Muscle of leg (tissue), 11 donors: Measurements from ENCODE around the gene KLF5. TPM values are rescaled to one million over a fixed set of nuclear protein-coding genes. Genes with fewer than 3 reads are reported as not detected.
"Not testable (repeated sequence)": the region's sequence is repeated elsewhere in the genome, so short reads cannot be mapped to it uniquely, and the experiment has no call there.

ENCODE experiments used
- DNase-seq: peaks from one replicate; pipeline ENCODE4 v3.0.0; 2013
- H3K27ac ChIP-seq: one replicate; pipeline ENCODE4 v1.5.1; 2013; ENCODE audit warnings: mild to moderate bottlenecking, low read length, control low read depth
- H3K27me3 ChIP-seq: one replicate; pipeline ENCODE4 v1.6.1; 2013; ENCODE audit warnings: low read length; ENCODE audit not compliant: control insufficient read depth, insufficient read depth
- H3K36me3 ChIP-seq: one replicate; pipeline ENCODE4 v1.6.1; 2013; ENCODE audit warnings: low read length; ENCODE audit not compliant: control insufficient read depth, insufficient read depth
- H3K4me1 ChIP-seq: one replicate; pipeline ENCODE4 v1.6.1; 2013; ENCODE audit warnings: low read length; ENCODE audit not compliant: control insufficient read depth, insufficient read depth
- H3K4me3 ChIP-seq: one replicate; pipeline ENCODE4 v1.5.1; 2013; ENCODE audit warnings: low read length, control low read depth
- H3K9me3 ChIP-seq: replicated peaks from 2 replicates; pipeline ENCODE4 v1.6.1; 2013; ENCODE audit warnings: low read depth, low read length; ENCODE audit not compliant: control insufficient read depth
- WGBS: methylation state at CpG from one replicate; pipeline ENCODE4 v1.1.5; 2013; ENCODE audit warnings: missing lambda C conversion rate; ENCODE audit not compliant: insufficient coverage; 5-methylcytosine and 5-hydroxymethylcytosine counted together
- polyA plus RNA-seq, 8 donors: library from polyadenylated mRNA; unstranded; fragments of 120-200 nt; gene quantifications; one replicate each; pipeline versions ENCODE4 v1.2.1 to v1.2.3, GENCODE V29; 2013; ENCODE audit warnings: inconsistent platforms in 1 of 8, low replicate concordance in 1 of 8; ENCODE audit not compliant: insufficient read length in 8 of 8, insufficient read depth in 1 of 8
- total RNA-seq: library from RNA; stranded (reverse); fragments of 120-200 nt; gene quantifications from one replicate; pipeline ENCODE4 v1.2.4, GENCODE V29; 2013

Gene KLF5
- total and polyA plus RNA-seq, 9 donors = 13.6 to 42.9 (median 32.7) TPM

DNA sequence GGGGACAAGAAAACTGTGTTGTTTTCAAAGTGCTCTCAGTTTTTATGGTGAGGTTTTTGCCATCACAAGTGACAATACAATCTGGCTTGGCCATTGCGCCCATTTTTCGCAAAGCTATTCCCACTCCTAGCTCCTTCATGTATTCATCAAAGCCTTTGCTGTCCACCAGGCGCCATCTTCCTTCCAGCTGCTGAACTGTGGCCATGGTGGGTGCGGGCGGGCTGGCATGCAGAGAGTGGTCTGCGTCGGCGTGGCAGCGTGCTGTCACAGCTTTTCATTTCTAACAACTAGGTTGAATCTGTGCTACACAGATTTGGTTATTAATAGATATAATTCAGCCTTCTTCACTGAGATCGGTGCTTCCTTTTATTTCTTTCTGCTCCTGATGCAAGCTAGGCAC is 42.0 kb downstream of the KLF5 start:
- H3K9me3 ChIP-seq, H3K4me3 ChIP-seq, DNase-seq, H3K36me3 ChIP-seq, H3K27me3 ChIP-seq, H3K27ac ChIP-seq, H3K4me1 ChIP-seq: not testable (repeated sequence)
- no CpG with 5 or more reads among the region's 10 CpGs for WGBS

DNA sequence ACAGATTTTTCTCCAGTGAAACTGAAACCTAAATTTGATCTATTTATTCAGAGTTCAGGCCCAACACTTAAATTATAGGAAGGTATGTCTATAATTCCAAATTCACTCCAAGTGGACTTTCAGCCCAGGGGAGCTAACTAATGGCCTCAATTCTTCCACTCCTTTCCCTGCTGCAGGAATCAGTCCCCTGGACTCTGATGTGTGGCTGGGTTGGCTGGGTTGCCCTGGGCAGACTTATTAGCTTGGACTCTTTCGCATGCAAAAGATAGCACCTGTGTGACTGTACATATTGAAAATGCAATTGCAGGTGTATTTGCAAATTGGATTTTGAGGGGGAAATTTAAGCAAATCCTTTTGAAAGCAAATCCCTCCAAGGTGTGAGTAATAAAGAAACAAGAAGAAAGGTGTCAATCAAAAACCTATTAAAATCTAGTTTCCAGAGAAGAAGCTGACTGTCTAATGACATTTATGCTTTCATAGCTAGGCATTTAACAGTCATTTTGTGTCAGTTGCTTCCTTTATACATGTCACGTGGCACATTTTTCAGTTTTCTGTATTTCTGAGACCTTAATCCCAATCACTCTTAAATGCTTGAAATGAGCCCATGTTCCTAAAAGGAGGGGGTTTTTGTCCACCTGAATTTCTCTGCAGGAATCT is 42.7 kb downstream of the KLF5 start:
- WGBS = 100% methylated on average over 1 of the region's 2 CpGs
- no peak for DNase-seq
- no peaks in the 10 kb centered on the region for H3K9me3 ChIP-seq
- no peaks in the 10 kb centered on the region for H3K36me3 ChIP-seq
- no peaks in the 10 kb centered on the region for H3K27me3 ChIP-seq
- no peak overlapping the region for H3K27ac ChIP-seq
- H3K4me1 ChIP-seq = no peaks in the 10 kb centered on the region
- H3K4me3 ChIP-seq = no peak overlapping the region

DNA sequence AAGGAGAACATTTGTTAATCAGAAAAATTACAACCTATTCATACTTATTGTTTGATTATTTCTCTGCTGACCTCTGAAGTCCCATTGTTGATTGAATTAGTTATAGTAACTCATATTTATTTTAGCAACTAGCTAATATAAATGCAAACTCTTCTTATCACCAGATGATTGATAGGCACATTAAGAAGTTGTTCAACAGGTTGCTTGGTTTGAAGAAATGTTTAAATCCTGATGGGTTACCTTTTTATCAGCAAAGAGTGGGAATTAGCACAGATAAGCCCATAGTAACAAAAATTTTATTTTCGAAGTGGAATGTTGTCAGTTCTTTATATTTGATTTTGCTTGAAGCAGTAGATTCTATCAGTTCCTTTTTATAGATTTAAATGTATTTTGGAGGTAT is 44.4 kb downstream of the KLF5 start:
- no peak for DNase-seq
- Histone ChIP-seq H3K4me1 (no peaks in the 10 kb centered on the region), H3K27me3 (no peaks in the 10 kb centered on the region), H3K27ac (no peak overlapping the region), H3K9me3 (no peaks in the 10 kb centered on the region), H3K4me3 (no peak overlapping the region), H3K36me3 (no peaks in the 10 kb centered on the region)
- WGBS = no CpG with 5 or more reads among the region's 1 CpG

DNA sequence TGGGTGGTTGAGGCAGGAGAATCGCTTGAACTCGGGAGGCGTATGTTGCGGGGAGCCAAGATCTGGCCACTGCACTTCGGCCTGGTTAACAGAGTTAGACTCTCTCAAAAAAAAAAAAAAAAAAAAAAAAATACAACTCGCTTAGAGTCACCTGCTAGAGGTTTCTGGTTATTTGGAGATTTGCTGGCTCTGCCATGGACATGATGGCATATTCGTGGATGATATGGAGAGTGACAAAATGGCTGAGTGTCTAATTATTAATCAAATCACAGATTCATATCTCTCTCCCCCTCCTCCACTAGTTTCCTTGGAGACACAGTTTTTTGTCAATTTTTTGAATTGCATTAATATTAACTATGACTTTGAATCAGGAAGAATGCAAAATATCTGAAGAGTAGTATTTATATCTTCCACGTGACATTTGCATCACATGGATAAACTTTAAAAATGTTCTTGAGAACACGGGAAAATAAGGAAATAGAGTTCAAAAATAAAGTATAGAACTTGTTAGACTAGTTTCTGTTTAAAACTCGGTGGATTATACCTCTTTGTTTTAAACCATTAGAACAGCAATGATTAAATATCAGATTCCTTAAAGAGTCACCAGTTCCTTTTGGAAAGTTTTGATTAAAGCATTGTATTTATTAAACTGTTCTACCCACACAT is 47.8 kb downstream of the KLF5 start:
- H3K27me3 ChIP-seq = no peaks in the 10 kb centered on the region
- H3K9me3 ChIP-seq = no peaks in the 10 kb centered on the region
- H3K36me3 ChIP-seq = no peaks in the 10 kb centered on the region
- WGBS = no CpG with 5 or more reads among the region's 10 CpGs
- H3K27ac ChIP-seq = no peak overlapping the region
- no peak overlapping the region for H3K4me3 ChIP-seq
- DNase-seq = no peak
- no peaks in the 10 kb centered on the region for H3K4me1 ChIP-seq

DNA sequence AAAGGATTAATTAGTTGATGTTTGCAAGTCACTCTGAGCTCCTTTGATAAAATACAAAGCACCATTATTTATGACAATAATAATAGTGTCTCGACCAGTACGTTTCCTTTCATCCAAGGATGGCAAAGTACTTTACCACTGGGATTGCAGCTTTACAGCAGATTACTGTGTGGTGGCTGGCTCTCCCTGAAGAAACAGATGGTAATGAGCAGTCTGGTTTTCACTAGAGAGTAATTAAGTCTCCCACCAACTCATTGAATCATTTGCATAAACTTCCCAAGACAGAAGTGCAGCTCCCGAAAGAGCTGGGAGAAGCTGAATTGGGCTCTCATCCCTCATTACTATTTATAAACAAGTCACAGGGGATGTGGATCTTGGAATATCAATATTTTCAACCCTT is 48.7 kb downstream of the KLF5 start:
- Histone ChIP-seq H3K36me3 (no peaks in the 10 kb centered on the region), H3K27me3 (no peaks in the 10 kb centered on the region), H3K9me3 (no peaks in the 10 kb centered on the region), H3K4me3 (no peak overlapping the region), H3K4me1 (no peaks in the 10 kb centered on the region), H3K27ac (no peak overlapping the region)
- no CpG with 5 or more reads among the region's 3 CpGs for WGBS
- DNase-seq = no peak

DNA sequence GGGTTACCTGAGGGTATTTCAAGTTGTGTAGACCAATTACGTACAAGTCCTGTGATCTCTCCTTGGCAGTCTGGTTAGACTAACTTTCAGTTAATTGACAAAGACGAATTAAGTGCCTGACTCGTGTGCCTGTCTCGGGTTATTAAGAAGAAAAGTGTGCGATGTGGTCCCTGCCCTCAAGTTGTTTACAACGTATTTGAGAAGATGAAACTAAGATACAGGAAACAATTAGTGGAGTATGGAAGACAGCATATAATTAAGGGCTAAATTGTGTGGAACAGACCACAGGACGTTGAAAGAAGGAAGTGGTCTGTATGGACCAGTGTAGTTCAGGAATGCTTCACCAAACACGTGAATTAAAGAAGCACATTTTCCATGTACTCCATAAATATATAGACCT is 49.2 kb downstream of the KLF5 start:
- 37% methylated on average over 6 of the region's 8 CpGs for WGBS
- no peak overlapping the region for H3K4me3 ChIP-seq
- no peaks in the 10 kb centered on the region for H3K4me1 ChIP-seq
- no peaks in the 10 kb centered on the region for H3K36me3 ChIP-seq
- no peaks in the 10 kb centered on the region for H3K9me3 ChIP-seq
- DNase-seq = no peak
- no peaks in the 10 kb centered on the region for H3K27me3 ChIP-seq
- H3K27ac ChIP-seq = no peak overlapping the region

DNA sequence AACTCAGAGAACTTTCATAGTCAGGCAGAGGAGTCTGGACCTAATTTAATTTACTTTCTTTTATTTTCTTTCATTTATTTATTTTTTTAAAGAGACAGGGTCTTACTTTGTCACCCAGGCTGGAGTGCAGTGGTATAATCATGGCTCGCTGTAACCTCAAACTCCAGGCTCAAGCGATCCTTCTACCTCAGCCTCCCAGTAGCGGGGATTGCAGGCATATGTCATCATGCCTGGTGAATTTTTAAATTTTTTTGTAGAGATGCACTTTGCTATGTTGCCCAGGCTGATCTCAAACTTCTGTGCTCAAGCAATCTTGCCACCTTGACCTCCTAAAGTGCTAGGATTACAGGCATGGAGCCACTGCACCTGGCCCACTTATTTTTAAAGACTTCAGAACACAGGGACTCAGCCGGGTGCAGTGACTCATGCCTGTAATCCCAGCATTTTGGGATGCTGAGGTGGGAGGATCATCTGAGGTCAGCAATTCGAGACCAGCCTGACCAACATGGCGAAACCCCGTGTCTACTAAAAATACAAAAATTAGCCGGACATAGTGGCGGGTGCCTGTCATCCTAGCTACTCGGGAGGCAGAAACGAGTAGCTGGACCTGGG is 50.6 kb downstream of the KLF5 start:
- Histone ChIP-seq H3K27ac (no peak overlapping the region), H3K36me3 (no peaks in the 10 kb centered on the region), H3K27me3 (no peaks in the 10 kb centered on the region), H3K9me3 (no peaks in the 10 kb centered on the region), H3K4me1 (no peaks in the 10 kb centered on the region), H3K4me3 (no peak overlapping the region)
- DNase-seq = no peak
- 92% methylated on average over 4 of the region's 11 CpGs for WGBS

DNA sequence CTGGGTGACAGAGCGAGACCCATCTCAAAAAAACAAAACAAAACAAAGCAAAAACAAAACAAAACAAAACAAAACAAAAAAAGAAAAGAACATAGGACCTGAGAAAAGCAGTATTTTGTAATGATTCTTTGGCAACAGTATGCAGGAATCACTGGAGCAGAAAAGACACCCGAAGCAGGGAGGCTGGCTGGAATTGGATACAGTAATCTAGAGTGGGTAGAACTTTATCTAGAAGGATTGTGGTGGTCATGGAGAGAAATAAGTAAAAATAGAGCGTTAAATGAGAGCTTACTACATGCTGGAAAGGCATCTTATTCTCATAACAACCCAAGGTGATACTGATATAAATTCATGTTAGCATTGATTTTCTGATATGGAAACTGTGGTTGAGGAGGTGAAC is 51.2 kb downstream of the KLF5 start:
- Histone ChIP-seq H3K27me3 (no peaks in the 10 kb centered on the region), H3K9me3 (no peaks in the 10 kb centered on the region), H3K27ac (no peak overlapping the region), H3K4me3 (no peak overlapping the region), H3K36me3 (no peaks in the 10 kb centered on the region), H3K4me1 (no peaks in the 10 kb centered on the region)
- DNase-seq = no peak
- 38% methylated on average over 1 of the region's 3 CpGs for WGBS

DNA sequence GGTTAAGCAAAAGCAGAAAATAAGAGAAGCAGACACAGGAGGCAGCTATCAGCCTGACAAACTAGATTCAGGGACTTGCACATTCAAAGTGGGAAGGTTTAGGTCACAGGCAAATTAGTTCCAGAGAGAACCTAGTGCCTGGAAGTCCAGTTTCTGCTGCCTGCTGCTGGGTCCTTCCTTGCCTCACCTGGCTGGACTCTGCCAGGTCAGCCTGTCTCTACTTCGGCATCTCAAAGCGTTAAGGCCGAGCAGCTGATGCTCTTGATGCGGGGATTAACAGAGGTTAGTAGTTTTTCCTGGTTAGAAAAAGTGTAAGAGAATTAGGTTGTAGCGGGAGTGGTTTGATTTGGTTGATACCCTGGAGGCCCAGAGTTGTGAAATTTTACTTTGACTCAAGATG is 52.0 kb downstream of the KLF5 start:
- WGBS = 75% methylated on average over 5 of the region's 5 CpGs
- no peaks in the 10 kb centered on the region for H3K27me3 ChIP-seq
- H3K36me3 ChIP-seq = no peaks in the 10 kb centered on the region
- H3K4me1 ChIP-seq = no peaks in the 10 kb centered on the region
- no peak overlapping the region for H3K27ac ChIP-seq
- H3K4me3 ChIP-seq = no peak overlapping the region
- no peak for DNase-seq
- no peaks in the 10 kb centered on the region for H3K9me3 ChIP-seq

DNA sequence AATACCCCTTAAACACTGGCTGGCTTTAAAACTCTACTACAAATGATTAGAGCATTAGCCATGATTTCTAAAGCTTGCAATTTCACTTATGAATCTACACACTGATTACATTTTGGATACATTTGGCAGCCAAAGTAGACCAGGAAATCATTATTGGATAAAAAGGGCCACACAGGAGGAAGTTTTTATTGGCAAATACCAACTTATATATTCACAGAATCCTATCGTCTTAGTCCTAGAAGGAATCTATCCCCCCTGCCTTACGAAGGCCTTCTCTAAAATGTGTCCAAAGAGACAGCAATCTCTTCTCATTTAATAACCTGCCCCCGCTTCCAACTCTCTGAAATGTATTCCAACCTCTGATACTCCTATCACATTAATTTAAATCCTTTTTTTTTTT is 52.5 kb downstream of the KLF5 start:
- 54% methylated on average over 2 of the region's 3 CpGs for WGBS

More for the DNA sequence above, 52.5 kb downstream of the KLF5 start:
- peak; percentile 10 for DNase-seq
- Histone ChIP-seq H3K4me1 (no peaks in the 10 kb centered on the region), H3K9me3 (no peaks in the 10 kb centered on the region), H3K36me3 (no peaks in the 10 kb centered on the region), H3K4me3 (no peak overlapping the region), H3K27me3 (no peaks in the 10 kb centered on the region), H3K27ac (no peak overlapping the region)
